ENCODE results near the gene PSMD7.

The PSMD7 gene

DNA sequence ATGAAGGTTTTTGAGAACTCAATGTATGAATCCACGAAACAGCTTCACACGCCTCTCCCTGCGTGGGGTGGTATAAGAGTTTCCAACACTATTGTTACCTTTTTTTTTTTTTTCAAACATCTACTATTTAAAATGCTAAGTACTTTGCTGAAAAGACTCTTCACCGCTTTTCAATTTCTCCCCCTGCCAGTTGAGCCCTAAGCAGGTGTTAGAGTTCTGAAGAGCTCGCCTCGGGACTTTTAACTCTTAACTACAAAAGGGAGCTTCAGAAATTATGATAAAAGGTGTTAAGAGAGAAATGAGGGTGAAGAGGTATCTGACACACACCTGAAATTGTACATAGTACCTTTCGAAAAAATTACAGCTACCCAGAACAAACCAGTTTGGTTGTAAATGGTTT, 20.9 kb upstream of the PSMD7 start:
- no peak overlapping the region for H3K4me3 ChIP-seq (ENCODE audit: low read depth, low read length)
- in situ Hi-C loops (cut with HindIII; ENCODE audit: low pct_ligation_motif_present, low sequenced_read_pairs) = no loop called here
- no peaks in the 10 kb centered on the region for H3K27me3 ChIP-seq (replicated peaks)
- H3K27ac ChIP-seq = no peak overlapping the region
- TF ChIP-seq, protein P1, sequence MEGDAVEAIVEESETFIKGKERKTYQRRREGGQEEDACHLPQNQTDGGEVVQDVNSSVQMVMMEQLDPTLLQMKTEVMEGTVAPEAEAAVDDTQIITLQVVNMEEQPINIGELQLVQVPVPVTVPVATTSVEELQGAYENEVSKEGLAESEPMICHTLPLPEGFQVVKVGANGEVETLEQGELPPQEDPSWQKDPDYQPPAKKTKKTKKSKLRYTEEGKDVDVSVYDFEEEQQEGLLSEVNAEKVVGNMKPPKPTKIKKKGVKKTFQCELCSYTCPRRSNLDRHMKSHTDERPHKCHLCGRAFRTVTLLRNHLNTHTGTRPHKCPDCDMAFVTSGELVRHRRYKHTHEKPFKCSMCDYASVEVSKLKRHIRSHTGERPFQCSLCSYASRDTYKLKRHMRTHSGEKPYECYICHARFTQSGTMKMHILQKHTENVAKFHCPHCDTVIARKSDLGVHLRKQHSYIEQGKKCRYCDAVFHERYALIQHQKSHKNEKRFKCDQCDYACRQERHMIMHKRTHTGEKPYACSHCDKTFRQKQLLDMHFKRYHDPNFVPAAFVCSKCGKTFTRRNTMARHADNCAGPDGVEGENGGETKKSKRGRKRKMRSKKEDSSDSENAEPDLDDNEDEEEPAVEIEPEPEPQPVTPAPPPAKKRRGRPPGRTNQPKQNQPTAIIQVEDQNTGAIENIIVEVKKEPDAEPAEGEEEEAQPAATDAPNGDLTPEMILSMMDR (IDR thresholded peaks at IDR 0.05; ENCODE audit: low read depth, low read length, missing control alignments) = no peak
- no peaks in the 10 kb centered on the region for H3K36me3 ChIP-seq (replicated peaks)
- no peak for DNase-seq

DNA sequence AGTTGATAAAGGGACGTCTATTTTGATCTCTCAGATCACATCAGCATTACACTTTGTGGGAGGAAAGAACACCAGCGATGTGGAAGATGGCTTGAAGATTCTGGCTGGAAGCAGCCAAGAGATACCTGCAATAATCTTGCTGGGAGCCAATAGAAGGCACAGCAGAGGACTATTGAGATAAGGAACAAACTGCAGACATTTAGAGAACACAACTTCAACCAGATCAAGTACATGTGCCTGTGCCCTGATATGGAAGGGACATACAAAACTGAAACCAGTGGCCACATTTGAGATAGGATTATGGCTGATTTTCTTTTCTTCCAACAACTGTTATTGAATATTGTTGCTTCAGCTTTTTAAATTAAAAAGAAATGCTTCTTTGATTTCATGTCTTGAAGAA, 18.6 kb upstream of the PSMD7 start:
- no peak overlapping the region for H3K4me3 ChIP-seq (ENCODE audit: low read depth, low read length)
- no peaks in the 10 kb centered on the region for H3K27me3 ChIP-seq (replicated peaks)
- no peaks in the 10 kb centered on the region for H3K36me3 ChIP-seq (replicated peaks)
- in situ Hi-C loops (cut with HindIII; ENCODE audit: low pct_ligation_motif_present, low sequenced_read_pairs) = no loop called here
- TF ChIP-seq, protein P1 (IDR thresholded peaks at IDR 0.05; ENCODE audit: low read depth, low read length, missing control alignments) = no peak
- no peak overlapping the region for H3K27ac ChIP-seq
- no peak for DNase-seq

DNA sequence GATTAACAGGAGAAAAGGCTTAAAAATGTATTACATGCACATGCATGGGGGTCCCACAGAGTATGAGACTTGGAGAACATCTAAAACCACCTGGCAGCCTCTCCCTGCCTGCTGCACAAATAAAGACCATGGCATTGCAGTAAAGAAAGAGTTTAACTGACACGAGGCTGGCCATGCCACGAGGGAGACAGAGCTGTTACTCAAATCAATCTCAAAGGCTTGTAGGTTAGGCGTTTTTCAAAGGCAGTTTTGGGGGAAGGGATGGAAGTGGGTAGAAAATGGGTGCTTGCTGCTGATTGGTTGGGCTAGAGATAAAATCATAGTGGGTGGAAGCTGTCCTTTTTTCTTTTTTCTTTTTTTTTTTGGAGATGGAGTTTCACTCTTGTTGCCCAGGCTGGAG, 17.3 kb upstream of the PSMD7 start:
- in situ Hi-C loops (cut with HindIII; ENCODE audit: low pct_ligation_motif_present, low sequenced_read_pairs) = no loop called here
- H3K27ac ChIP-seq = no peak overlapping the region
- TF ChIP-seq, protein P1 (IDR thresholded peaks at IDR 0.05; ENCODE audit: low read depth, low read length, missing control alignments) = no peak
- no peaks in the 10 kb centered on the region for H3K27me3 ChIP-seq (replicated peaks)
- no peaks in the 10 kb centered on the region for H3K36me3 ChIP-seq (replicated peaks)
- no peak overlapping the region for H3K4me3 ChIP-seq (ENCODE audit: low read depth, low read length)
- no peak for DNase-seq

DNA sequence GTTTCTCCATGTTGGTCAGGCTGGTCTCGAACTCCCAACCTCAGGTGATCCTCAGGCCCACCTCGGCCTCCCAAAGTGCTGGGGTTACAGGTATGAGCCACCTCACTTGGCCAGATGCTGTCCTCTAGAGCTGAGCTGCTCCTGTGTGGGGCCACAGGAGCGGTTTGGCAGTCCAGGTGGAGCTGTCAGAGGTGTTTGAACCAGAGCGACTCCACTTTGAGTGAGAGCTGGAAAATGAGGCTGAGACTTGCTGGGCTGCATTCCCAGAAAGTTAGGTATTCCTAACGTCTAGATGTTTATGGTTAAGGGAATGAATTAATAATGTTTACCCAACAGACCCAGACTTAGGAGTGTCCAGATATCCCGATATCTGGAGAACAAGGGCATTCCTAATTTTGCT, 16.8 kb upstream of the PSMD7 start:
- DNase-seq = no peak
- TF ChIP-seq, protein P1 (IDR thresholded peaks at IDR 0.05; ENCODE audit: low read depth, low read length, missing control alignments) = no peak
- H3K4me3 ChIP-seq (ENCODE audit: low read depth, low read length) = no peak overlapping the region
- in situ Hi-C loops (cut with HindIII; ENCODE audit: low pct_ligation_motif_present, low sequenced_read_pairs) = no loop called here
- H3K36me3 ChIP-seq (replicated peaks) = no peaks in the 10 kb centered on the region
- no peak overlapping the region for H3K27ac ChIP-seq
- no peaks in the 10 kb centered on the region for H3K27me3 ChIP-seq (replicated peaks)

DNA sequence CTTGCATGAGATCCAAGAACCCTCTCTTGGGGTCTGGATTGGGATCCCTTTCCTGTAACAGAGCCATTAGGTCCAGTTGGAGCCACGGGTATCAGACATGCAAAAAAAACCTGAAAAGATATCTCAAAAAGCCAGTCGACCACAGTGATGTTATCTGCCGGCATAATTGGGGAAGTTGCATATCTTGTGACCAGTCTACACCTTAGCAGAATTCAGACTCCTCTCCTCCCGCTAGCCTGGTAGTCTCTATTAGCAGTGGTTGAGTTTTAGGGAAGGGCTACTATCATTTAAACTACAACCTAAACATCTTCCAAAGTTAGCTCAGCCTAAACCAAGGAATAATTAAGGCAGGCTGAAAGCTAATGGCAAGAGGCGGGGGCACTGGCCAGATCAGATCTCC, 16.2 kb upstream of the PSMD7 start:
- in situ Hi-C loops (cut with HindIII; ENCODE audit: low pct_ligation_motif_present, low sequenced_read_pairs) = no loop called here
- DNase-seq = no peak
- H3K36me3 ChIP-seq (replicated peaks) = no peaks in the 10 kb centered on the region
- no peak overlapping the region for H3K4me3 ChIP-seq (ENCODE audit: low read depth, low read length)
- no peaks in the 10 kb centered on the region for H3K27me3 ChIP-seq (replicated peaks)
- TF ChIP-seq, protein P1 (IDR thresholded peaks at IDR 0.05; ENCODE audit: low read depth, low read length, missing control alignments) = no peak
- H3K27ac ChIP-seq = no peak overlapping the region

DNA sequence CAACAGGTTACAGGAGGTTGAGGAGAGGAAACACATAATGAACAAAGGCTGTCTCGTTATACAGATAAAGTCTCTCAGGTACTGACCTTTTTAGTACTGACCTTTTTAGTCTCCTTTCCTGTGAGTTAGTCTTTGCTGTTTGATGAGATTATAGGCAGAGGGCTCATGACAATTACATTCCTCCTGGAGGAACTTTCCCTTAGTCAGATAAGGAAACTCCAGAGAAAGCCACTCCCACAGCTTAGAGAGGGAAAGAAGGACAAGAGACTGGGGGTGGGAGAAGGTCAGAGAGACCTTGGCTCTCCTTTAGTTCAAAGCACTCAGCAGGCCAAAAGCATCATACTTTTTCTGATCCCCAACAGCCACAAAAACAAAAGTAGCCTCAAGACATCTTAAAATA, 15.3 kb upstream of the PSMD7 start:
- in situ Hi-C loops (cut with HindIII; ENCODE audit: low pct_ligation_motif_present, low sequenced_read_pairs) = no loop called here
- TF ChIP-seq, protein P1 (IDR thresholded peaks at IDR 0.05; ENCODE audit: low read depth, low read length, missing control alignments) = no peak
- Histone ChIP-seq H3K4me3 (ENCODE audit: low read depth, low read length) (no peak overlapping the region), H3K36me3 (replicated peaks) (no peaks in the 10 kb centered on the region), H3K27me3 (replicated peaks) (no peaks in the 10 kb centered on the region), H3K27ac (no peak overlapping the region)
- DNase-seq = no peak
